Cardiac muscle cell (in vitro differentiated cells and primary cell): Measurements from ENCODE around the gene ATP6V1C2. TPM values are rescaled to one million over a fixed set of nuclear protein-coding genes. Genes with fewer than 3 reads are reported as not detected.

Experiments
- DNase-seq, 2 donors: peaks; one replicate each; pipeline versions ENCODE4 v3.0.0 to v3.0.0-alpha.2; 2010 to 2017; ENCODE audit warnings: low read depth in 1 of 2, low spot score in 1 of 2
- H3K27ac ChIP-seq: fragments of 200-600 bp; sonication (generic); 2 replicates; pipeline ENCODE4 v1.5.1; 2016
- H3K27me3 ChIP-seq: fragments of 200-600 bp; sonication (generic); 2 replicates; pipeline ENCODE4 v1.6.0; 2016; ENCODE audit warnings: control low read depth
- H3K36me3 ChIP-seq: fragments of 200-600 bp; sonication (generic); 2 replicates; pipeline ENCODE4 v1.5.1; 2016; ENCODE audit warnings: control low read depth
- H3K4me1 ChIP-seq: fragments of 200-600 bp; sonication (generic); 2 replicates; pipeline ENCODE4 v1.8.1; 2017; ENCODE audit warnings: low read depth, mild to moderate bottlenecking, mixed run types
- H3K4me3 ChIP-seq: fragments of 200-600 bp; sonication (generic); 2 replicates; pipeline ENCODE4 v1.5.1; 2016; ENCODE audit warnings: mild to moderate bottlenecking
- H3K9me3 ChIP-seq: fragments of 200-600 bp; sonication (generic); 2 replicates; pipeline ENCODE4 v1.5.1; 2017; ENCODE audit warnings: low read depth, mild to moderate bottlenecking, control low read depth
- polyA plus RNA-seq: library from polyadenylated mRNA; unstranded; fragments of >200 nt; fragmentation: Nextera tagmentation; extraction: Ambion mirVana; gene quantifications from 2 replicates; pipeline ENCODE4 v1.2.1, GENCODE V29; 2016
- total RNA-seq: library from RNA; depleted of rRNA; stranded (reverse); fragments of >200 nt; gene quantifications from 2 replicates; pipeline ENCODE4 v1.2.3, GENCODE V29; 2016
- TF ChIP-seq, protein P1 (sequence below): IDR thresholded peaks from 2 replicates; pipeline ENCODE4 v1.5.1; 2012; ENCODE audit warnings: low read depth, mild to moderate bottlenecking, low read length

The ATP6V1C2 gene
- total and polyA plus RNA-seq, 2 experiments from 2014 or later = 0.06 to 1.1 TPM

DNA sequence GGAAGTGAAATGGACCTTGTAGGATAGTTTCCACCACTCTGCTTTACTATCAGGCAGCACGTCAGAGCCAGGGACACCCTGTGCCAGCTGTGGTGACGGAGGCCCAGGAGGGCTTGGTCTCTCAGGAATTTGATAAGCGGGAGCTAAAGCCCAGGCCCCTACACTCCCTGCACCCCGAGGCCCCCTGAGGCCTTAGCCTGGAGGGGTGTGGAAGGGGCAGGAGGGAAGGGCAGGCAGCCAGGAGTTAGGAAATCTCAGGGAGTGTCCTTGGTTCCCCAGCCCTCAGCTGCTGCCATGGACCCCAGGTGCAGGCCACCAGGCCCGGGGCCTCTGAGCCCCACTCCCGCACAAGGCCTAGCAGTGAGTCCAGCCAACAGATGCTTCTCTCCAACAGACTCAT is 53.0 kb downstream of the ATP6V1C2 start:
- TF ChIP-seq, protein P1, sequence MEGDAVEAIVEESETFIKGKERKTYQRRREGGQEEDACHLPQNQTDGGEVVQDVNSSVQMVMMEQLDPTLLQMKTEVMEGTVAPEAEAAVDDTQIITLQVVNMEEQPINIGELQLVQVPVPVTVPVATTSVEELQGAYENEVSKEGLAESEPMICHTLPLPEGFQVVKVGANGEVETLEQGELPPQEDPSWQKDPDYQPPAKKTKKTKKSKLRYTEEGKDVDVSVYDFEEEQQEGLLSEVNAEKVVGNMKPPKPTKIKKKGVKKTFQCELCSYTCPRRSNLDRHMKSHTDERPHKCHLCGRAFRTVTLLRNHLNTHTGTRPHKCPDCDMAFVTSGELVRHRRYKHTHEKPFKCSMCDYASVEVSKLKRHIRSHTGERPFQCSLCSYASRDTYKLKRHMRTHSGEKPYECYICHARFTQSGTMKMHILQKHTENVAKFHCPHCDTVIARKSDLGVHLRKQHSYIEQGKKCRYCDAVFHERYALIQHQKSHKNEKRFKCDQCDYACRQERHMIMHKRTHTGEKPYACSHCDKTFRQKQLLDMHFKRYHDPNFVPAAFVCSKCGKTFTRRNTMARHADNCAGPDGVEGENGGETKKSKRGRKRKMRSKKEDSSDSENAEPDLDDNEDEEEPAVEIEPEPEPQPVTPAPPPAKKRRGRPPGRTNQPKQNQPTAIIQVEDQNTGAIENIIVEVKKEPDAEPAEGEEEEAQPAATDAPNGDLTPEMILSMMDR = no peak
- H3K4me1 ChIP-seq = no peaks in the 10 kb centered on the region

GRCh38 chr2:10775021-10775780 is 53.8 kb downstream of the ATP6V1C2 start:
- H3K36me3 ChIP-seq = no peaks in the 10 kb centered on the region
- H3K27ac ChIP-seq = no peak overlapping the region
- no peaks in the 10 kb centered on the region for H3K9me3 ChIP-seq
- no peak overlapping the region for H3K4me3 ChIP-seq
- no peaks in the 10 kb centered on the region for H3K27me3 ChIP-seq
- H3K4me1 ChIP-seq = no peaks in the 10 kb centered on the region
- no peak for DNase-seq
- TF ChIP-seq, protein P1 = no peak

More for the DNA sequence above, 53.0 kb downstream of the ATP6V1C2 start:
- Histone ChIP-seq H3K4me3 (no peak overlapping the region), H3K9me3 (no peaks in the 10 kb centered on the region), H3K36me3 (no peaks in the 10 kb centered on the region), H3K27ac (peak overlapping the region; percentile 44), H3K27me3 (no peaks in the 10 kb centered on the region)
- DNase-seq = peak in 1 of 2 donors; percentile 29

GRCh38 chr2:10775831-10776230 is 54.4 kb downstream of the ATP6V1C2 start:
- no peak for DNase-seq
- TF ChIP-seq, protein P1 = no peak
- Histone ChIP-seq H3K9me3 (no peaks in the 10 kb centered on the region), H3K27me3 (no peaks in the 10 kb centered on the region), H3K4me3 (no peak overlapping the region), H3K4me1 (no peaks in the 10 kb centered on the region), H3K36me3 (peaks cover 1% of the 10 kb centered on the region), H3K27ac (no peak overlapping the region)

DNA sequence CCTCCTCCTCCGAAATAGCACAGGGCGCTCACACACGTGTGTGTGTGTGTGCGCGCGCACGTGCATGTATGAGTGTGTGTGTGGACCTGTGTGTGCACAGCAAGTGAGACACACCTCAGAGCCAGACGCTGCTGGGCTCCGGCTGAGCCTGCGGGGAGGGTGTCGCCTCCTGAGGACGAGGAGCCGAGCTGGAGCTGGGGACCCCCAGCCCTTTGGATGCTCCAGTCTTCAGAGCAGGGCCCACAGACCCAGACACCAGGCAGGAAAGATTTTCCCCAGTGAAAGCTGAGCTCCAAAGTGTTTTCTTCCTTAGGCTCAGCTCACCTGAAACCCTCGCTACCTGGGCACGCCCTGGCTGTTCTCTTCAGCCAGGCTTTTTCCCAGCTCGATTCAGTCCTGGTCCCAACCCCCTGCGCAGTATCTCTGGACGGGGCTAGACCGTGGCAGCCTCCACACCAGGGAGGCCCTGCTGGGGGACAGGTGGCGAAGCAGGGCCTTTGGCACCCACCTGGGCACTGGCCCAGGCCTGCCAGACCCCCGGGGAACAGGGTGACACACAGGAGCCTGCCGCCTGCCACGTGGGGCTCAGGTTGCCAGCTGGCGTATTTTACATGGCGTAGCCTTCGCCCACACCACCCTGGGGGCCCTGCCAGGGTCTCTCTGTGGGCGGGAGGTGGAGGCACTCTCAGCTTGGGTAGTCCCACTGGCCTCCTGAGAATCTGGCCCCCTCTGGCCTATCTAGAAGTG is 55.0 kb downstream of the ATP6V1C2 start:
- TF ChIP-seq, protein P1 = no peak
- Histone ChIP-seq H3K4me1 (no peaks in the 10 kb centered on the region), H3K27ac (no peak overlapping the region), H3K9me3 (no peaks in the 10 kb centered on the region), H3K36me3 (peaks cover 5% of the 10 kb centered on the region), H3K27me3 (no peaks in the 10 kb centered on the region), H3K4me3 (no peak overlapping the region)
- DNase-seq = no peak

- TF ChIP-seq, protein P1 = no peak
- H3K9me3 ChIP-seq = no peaks in the 10 kb centered on the region
- H3K36me3 ChIP-seq = peaks cover 11% of the 10 kb centered on the region
- H3K27ac ChIP-seq = no peak overlapping the region
- no peaks in the 10 kb centered on the region for H3K27me3 ChIP-seq
- no peaks in the 10 kb centered on the region for H3K4me1 ChIP-seq
- no peak for DNase-seq
- no peak overlapping the region for H3K4me3 ChIP-seq
These were observed 55.8 kb downstream of the ATP6V1C2 start for GRCh38 chr2:10777111-10777841.
